GM23338 (cell line): ENCODE results near the gene GET3. TPM values are rescaled to one million over a fixed set of nuclear protein-coding genes. Genes with fewer than 3 reads are reported as not detected.
A peak's percentile ranks its signal among the peaks of the same experiment; 100 is the strongest.

Experiments used
- ATAC-seq: fragments of 200-7000 bp; cut with Tn5 transposase; 3 replicates; pipeline ENCODE4 v1.9.1; 2020
- DNase-seq: peaks from one replicate; pipeline ENCODE4 v3.0.0-alpha.2; 2015; ENCODE audit warnings: low spot score
- H2AFZ ChIP-seq: fragments of 200-600 bp; sonication (generic); 2 replicates; pipeline ENCODE4 v1.8.0; 2016; ENCODE audit warnings: antibody characterized with exemption, mild to moderate bottlenecking, moderate library complexity
- H3F3A ChIP-seq: fragments of 200-600 bp; sonication (generic); replicated peaks from 2 replicates; pipeline ENCODE4 v1.8.0; 2017; ENCODE audit warnings: antibody characterized with exemption, mixed run types, low read depth
- H3K27ac ChIP-seq: fragments of 200-600 bp; sonication (generic); 2 replicates; pipeline ENCODE4 v1.6.1; 2016; ENCODE audit warnings: low read depth
- H3K27me3 ChIP-seq: fragments of 200-600 bp; sonication (generic); 2 replicates; pipeline ENCODE4 v1.8.0; 2016; ENCODE audit warnings: mild to moderate bottlenecking, mixed run types, moderate library complexity; ENCODE audit not compliant: insufficient read depth
- H3K36me3 ChIP-seq: fragments of 200-600 bp; sonication (generic); 2 replicates; pipeline ENCODE4 v1.8.0; 2016; ENCODE audit warnings: mild to moderate bottlenecking; ENCODE audit not compliant: insufficient read depth
- H3K4me1 ChIP-seq: fragments of 200-600 bp; sonication (generic); 2 replicates; pipeline ENCODE4 v1.8.0; 2016; ENCODE audit warnings: mild to moderate bottlenecking, moderate library complexity; ENCODE audit not compliant: insufficient read depth
- H3K4me2 ChIP-seq: fragments of 200-600 bp; sonication (generic); 2 replicates; pipeline ENCODE4 v1.7.1; 2017; ENCODE audit warnings: mixed run types
- H3K4me3 ChIP-seq: fragments of 200-600 bp; sonication (generic); 2 replicates; pipeline ENCODE4 v1.6.1; 2016; ENCODE audit warnings: mixed run types
- H3K79me2 ChIP-seq: fragments of 200-600 bp; sonication (generic); replicated peaks from 2 replicates; pipeline ENCODE4 v1.8.0; 2017; ENCODE audit warnings: mild to moderate bottlenecking; ENCODE audit not compliant: insufficient read depth
- H3K9me2 ChIP-seq: fragments of 200-600 bp; sonication (generic); 2 replicates; pipeline ENCODE4 v1.8.0; 2017; ENCODE audit not compliant: insufficient read depth
- H4K20me1 ChIP-seq: fragments of 200-600 bp; sonication (generic); replicated peaks from 2 replicates; pipeline ENCODE4 v1.8.0; 2017; ENCODE audit warnings: mild to moderate bottlenecking; ENCODE audit not compliant: insufficient read depth
- H3K27ac Mint-ChIP-seq: 2 replicates; pipeline ENCODE4 v1.8.0; 2020; ENCODE audit warnings: inconsistent platforms, mild to moderate bottlenecking, moderate library complexity, mixed read lengths
- H3K27me3 Mint-ChIP-seq: 3 replicates; pipeline ENCODE4 v1.8.0; 2022; ENCODE audit warnings: low read depth, mild to moderate bottlenecking, moderate library complexity, mixed read lengths, inconsistent platforms; ENCODE audit not compliant: insufficient read depth, poor library complexity
- H3K36me3 Mint-ChIP-seq: 3 replicates; pipeline ENCODE4 v1.8.0; 2021; ENCODE audit warnings: low read depth, mild to moderate bottlenecking, inconsistent platforms, moderate library complexity, mixed read lengths
- H3K4me1 Mint-ChIP-seq: 3 replicates; pipeline ENCODE4 v1.8.0; 2020; ENCODE audit warnings: mild to moderate bottlenecking, inconsistent platforms, mixed read lengths
- H3K4me3 Mint-ChIP-seq: 3 replicates; pipeline ENCODE4 v1.8.0; 2021; ENCODE audit warnings: moderate library complexity, mild to moderate bottlenecking, inconsistent platforms, mixed read lengths
- H3K9me3 Mint-ChIP-seq: 3 replicates; pipeline ENCODE4 v1.8.0; 2020; ENCODE audit warnings: moderate library complexity, mild to moderate bottlenecking, inconsistent platforms, mixed read lengths
- POLR2AphosphoS5 ChIP-seq: IDR thresholded peaks from 2 replicates; pipeline ENCODE4 v1.6.1; 2016; ENCODE audit warnings: antibody characterized with exemption, low read depth
- ZNF462 ChIP-seq: fragments of 250-450 bp; sonication (Bioruptor Pico); IDR thresholded peaks from 2 replicates; pipeline ENCODE4 v1.5.0; 2020; ENCODE audit warnings: mild to moderate bottlenecking, moderate library complexity
- polyA plus RNA-seq: library from polyadenylated mRNA; unstranded; fragments of >200 nt; fragmentation: Nextera tagmentation; extraction: Ambion mirVana; gene quantifications from 2 replicates; pipeline ENCODE4 v1.2.1, GENCODE V29; 2016
- total RNA-seq: library from RNA; depleted of rRNA; stranded (reverse); fragments of >200 nt; shearing (Covaris generic); gene quantifications from 2 replicates; pipeline ENCODE4 v1.2.3, GENCODE V29; 2014

Gene GET3
- total and polyA plus RNA-seq, 2 experiments from 2014 or later, result 90.4 to 109 TPM

GRCh38 chr19:12791345-12792050 is 54.2 kb downstream of the GET3 start, which contains the start of gene JUNB:
Gene JUNB, plus strand, starts transcription at chr19:12791486. Its CDS starts 286 bp downstream, at chr19:12791772.
- Mint-ChIP-seq H3K9me3 (peaks cover 3% of the 10 kb centered on the region; the same call in 2 of the 3 replicates), H3K27me3 (peaks cover 46% of the 10 kb centered on the region), H3K36me3 (peaks cover 4% of the 10 kb centered on the region; the same call in 2 of the 3 replicates), H3K4me3 (peak within 1 kb of the TSS; percentile 85), H3K27ac (no peak within 1 kb of the TSS), H3K4me1 (peaks cover 36% of the 10 kb centered on the region)
- H3K36me3 ChIP-seq, result no peaks in the 10 kb centered on the region
- peak within 1 kb of the TSS; percentile 83 for H3K4me3 ChIP-seq
- DNase-seq, result peak; percentile 87
- peaks cover 42% of the 10 kb centered on the region for H3K4me1 ChIP-seq
- peaks cover 29% of the 10 kb centered on the region; the same call in 1 of the 2 replicates for H3F3A ChIP-seq
- peak within 1 kb of the TSS; percentile 87 for H3K27ac ChIP-seq
- H4K20me1 ChIP-seq, result no peaks in the 10 kb centered on the region
- H3K9me2 ChIP-seq, result no peaks in the 10 kb centered on the region
- peak within 1 kb of the TSS; percentile 78 for H2AFZ ChIP-seq
- peak; percentile 20 for ATAC-seq
- peak within 1 kb of the TSS; percentile 96 for H3K4me2 ChIP-seq
- TF ChIP-seq ZNF462 (CRISPR knock-in tag) (no peak), POLR2AphosphoS5 (peak; percentile 97)
- peaks cover 27% of the 10 kb centered on the region for H3K27me3 ChIP-seq
- H3K79me2 ChIP-seq, result no peaks in the 10 kb centered on the region

- H3K36me3 Mint-ChIP-seq, result peaks cover 12% of the 10 kb centered on the region
- H3K4me1 ChIP-seq, result peaks cover 42% of the 10 kb centered on the region
- H3K9me3 Mint-ChIP-seq, result peaks cover 3% of the 10 kb centered on the region; the same call in 2 of the 3 replicates
- ATAC-seq, result peak; percentile 1
- H3K4me3 Mint-ChIP-seq, result peak overlapping the region; percentile 85
- H3K27ac ChIP-seq, result peak overlapping the region; percentile 90; the same call in 1 of the 2 replicates
- H2AFZ ChIP-seq, result peak overlapping the region; percentile 47; the same call in 1 of the 2 replicates
- H3K9me2 ChIP-seq, result no peaks in the 10 kb centered on the region
- no peaks in the 10 kb centered on the region for H3K36me3 ChIP-seq
- H3K27ac Mint-ChIP-seq, result no peak overlapping the region
- peak overlapping the region; percentile 83 for H3K4me3 ChIP-seq
- peaks cover 38% of the 10 kb centered on the region for H3K4me1 Mint-ChIP-seq
- no peaks in the 10 kb centered on the region for H3K79me2 ChIP-seq
- peaks cover 34% of the 10 kb centered on the region for H3F3A ChIP-seq
- H3K27me3 Mint-ChIP-seq, result peaks cover 46% of the 10 kb centered on the region
- H4K20me1 ChIP-seq, result no peaks in the 10 kb centered on the region
- peak overlapping the region; percentile 96 for H3K4me2 ChIP-seq
- H3K27me3 ChIP-seq, result peaks cover 27% of the 10 kb centered on the region
- DNase-seq, result peak; percentile 94
- TF ChIP-seq ZNF462 (CRISPR knock-in tag), result no peak
Measured at GRCh38 chr19:12792051-12792852, 55.0 kb downstream of the GET3 start.
